ENCODE data around the gene CHKA. TPM values are rescaled to one million over a fixed set of nuclear protein-coding genes. Genes with fewer than 3 reads are reported as not detected.

The CHKA gene
- total RNA-seq, 1 donor from 2014 or later, result 173 TPM

GRCh38 chr11:68071281-68072048, 49.7 kb downstream of the CHKA start:
- Mint-ChIP-seq H3K27me3 (ENCODE audit: unreplicated experiment) (peaks cover 4% of the 10 kb centered on the region), H3K4me1 (ENCODE audit: unreplicated experiment) (peaks cover 34% of the 10 kb centered on the region), H3K4me3 (ENCODE audit: unreplicated experiment) (peak overlapping the region; percentile 34), H3K36me3 (ENCODE audit: low read depth, unreplicated experiment) (peaks cover 81% of the 10 kb centered on the region), H3K9me3 (ENCODE audit: unreplicated experiment) (no peaks in the 10 kb centered on the region), H3K27ac (ENCODE audit: unreplicated experiment) (peak overlapping the region; percentile 42)
- TF ChIP-seq CTCF (IDR thresholded peaks at IDR 0.05; ENCODE audit: unreplicated experiment), result no peak
- no peak for DNase-seq (ENCODE audit: low spot score)

DNA sequence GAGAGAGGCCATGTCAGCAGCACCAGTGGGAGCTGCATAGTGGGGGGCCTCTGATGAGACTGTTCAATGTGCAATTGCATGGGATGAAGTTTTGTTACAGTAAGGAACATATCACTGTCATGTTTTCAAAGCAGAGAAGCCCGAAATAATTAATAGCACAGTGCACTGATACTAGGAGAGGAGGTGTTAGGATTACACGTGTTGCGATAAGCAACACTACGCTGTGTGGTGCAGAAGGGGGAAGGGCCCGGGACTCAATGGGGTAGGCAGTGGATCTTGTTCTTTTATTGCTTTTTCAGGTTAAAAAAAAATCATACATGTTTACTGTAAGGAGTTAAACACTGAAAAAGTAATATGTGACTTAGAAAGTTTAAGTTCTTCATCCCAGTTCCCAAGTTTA, 53.2 kb downstream of the CHKA start:
- H3K4me3 Mint-ChIP-seq (ENCODE audit: unreplicated experiment), result peak overlapping the region; percentile 64

DNA sequence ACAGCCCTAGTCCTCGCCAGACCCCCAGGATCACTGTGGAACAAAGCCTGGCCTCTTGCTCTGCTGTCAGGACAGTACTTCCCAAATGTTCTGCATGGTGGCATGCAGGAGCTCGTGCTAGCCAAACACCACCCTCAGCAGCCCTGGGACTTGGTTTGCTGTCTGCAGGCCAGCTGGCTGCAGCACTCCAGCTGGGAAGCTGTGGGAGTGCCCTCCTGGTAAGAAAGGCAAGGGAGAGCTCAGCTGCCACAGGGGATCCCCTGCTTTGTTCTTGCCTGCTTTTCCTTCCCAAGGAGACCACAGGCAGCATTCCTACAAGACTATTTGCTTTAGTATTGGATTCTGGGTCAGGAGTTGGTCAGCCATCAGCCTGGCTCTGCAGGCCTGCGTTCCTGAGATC, 54.4 kb downstream of the CHKA start:
- no peak for TF ChIP-seq CTCF (IDR thresholded peaks at IDR 0.05; ENCODE audit: unreplicated experiment)
- Mint-ChIP-seq H3K4me1 (ENCODE audit: unreplicated experiment) (peaks cover 60% of the 10 kb centered on the region), H3K4me3 (ENCODE audit: unreplicated experiment) (no peak overlapping the region), H3K27ac (ENCODE audit: unreplicated experiment) (peak overlapping the region; percentile 98), H3K27me3 (ENCODE audit: unreplicated experiment) (peaks cover 15% of the 10 kb centered on the region), H3K9me3 (ENCODE audit: unreplicated experiment) (no peaks in the 10 kb centered on the region), H3K36me3 (ENCODE audit: low read depth, unreplicated experiment) (peaks cover 88% of the 10 kb centered on the region)
- DNase-seq (ENCODE audit: low spot score), result peak; percentile 5

More for the DNA sequence above, 53.2 kb downstream of the CHKA start:
- no peaks in the 10 kb centered on the region for H3K9me3 Mint-ChIP-seq (ENCODE audit: unreplicated experiment)
- peak overlapping the region; percentile 93 for H3K27ac Mint-ChIP-seq (ENCODE audit: unreplicated experiment)
- peaks cover 10% of the 10 kb centered on the region for H3K27me3 Mint-ChIP-seq (ENCODE audit: unreplicated experiment)
- peaks cover 84% of the 10 kb centered on the region for H3K36me3 Mint-ChIP-seq (ENCODE audit: low read depth, unreplicated experiment)
- DNase-seq (ENCODE audit: low spot score), result peak; percentile 1
- no peak for TF ChIP-seq CTCF (IDR thresholded peaks at IDR 0.05; ENCODE audit: unreplicated experiment)
- H3K4me1 Mint-ChIP-seq (ENCODE audit: unreplicated experiment), result peaks cover 49% of the 10 kb centered on the region

DNA sequence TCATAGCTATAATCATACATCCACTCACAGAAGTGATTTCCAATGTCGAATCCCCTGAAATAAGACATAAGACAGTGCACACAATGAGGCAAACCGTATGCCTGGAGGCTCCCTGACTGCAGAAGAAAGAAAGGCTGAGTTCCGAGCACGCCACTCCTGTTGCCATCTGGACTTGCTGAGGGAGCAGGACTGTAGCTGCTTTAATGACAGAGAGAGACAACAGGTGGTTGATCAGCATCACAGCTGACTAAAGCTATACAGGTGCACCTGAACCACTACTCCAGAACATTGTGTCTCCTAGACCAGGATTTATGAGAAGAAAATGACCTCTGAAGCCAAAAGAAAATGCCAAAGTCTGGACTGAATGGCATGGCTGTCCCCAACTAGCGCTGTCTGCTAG, 55.3 kb downstream of the CHKA start:
- Mint-ChIP-seq H3K9me3 (ENCODE audit: unreplicated experiment) (no peaks in the 10 kb centered on the region), H3K4me1 (ENCODE audit: unreplicated experiment) (peaks cover 62% of the 10 kb centered on the region), H3K27me3 (ENCODE audit: unreplicated experiment) (peaks cover 15% of the 10 kb centered on the region), H3K36me3 (ENCODE audit: low read depth, unreplicated experiment) (peaks cover 85% of the 10 kb centered on the region), H3K27ac (ENCODE audit: unreplicated experiment) (peak overlapping the region; percentile 98), H3K4me3 (ENCODE audit: unreplicated experiment) (peak overlapping the region; percentile 31)
- peak; percentile 1 for DNase-seq (ENCODE audit: low spot score)
- TF ChIP-seq CTCF (IDR thresholded peaks at IDR 0.05; ENCODE audit: unreplicated experiment), result no peak

- H3K4me1 Mint-ChIP-seq (ENCODE audit: unreplicated experiment), result peaks cover 69% of the 10 kb centered on the region
- no peak for DNase-seq (ENCODE audit: low spot score)
- TF ChIP-seq CTCF (IDR thresholded peaks at IDR 0.05; ENCODE audit: unreplicated experiment), result no peak
- peak overlapping the region; percentile 56 for H3K4me3 Mint-ChIP-seq (ENCODE audit: unreplicated experiment)
- peaks cover 81% of the 10 kb centered on the region for H3K36me3 Mint-ChIP-seq (ENCODE audit: low read depth, unreplicated experiment)
- no peaks in the 10 kb centered on the region for H3K9me3 Mint-ChIP-seq (ENCODE audit: unreplicated experiment)
- H3K27ac Mint-ChIP-seq (ENCODE audit: unreplicated experiment), result peak overlapping the region; percentile 98
- H3K27me3 Mint-ChIP-seq (ENCODE audit: unreplicated experiment), result peaks cover 15% of the 10 kb centered on the region
Measured at GRCh38 chr11:68064926-68065325, 56.3 kb downstream of the CHKA start.
